GM21515 (cell line): Measurements from ENCODE around the gene FRMD3.

Experiments used
- ATAC-seq: cut with Tn5 transposase; IDR thresholded peaks from one replicate; pipeline ENCODE4 v1.9.1; 2021; ENCODE audit not compliant: unreplicated experiment

The FRMD3 gene

GRCh38 chr9:83290692-83291091 is 247.5 kb downstream of the FRMD3 start:
- no peak for ATAC-seq

GRCh38 chr9:83287021-83287420 is 251.2 kb downstream of the FRMD3 start:
- ATAC-seq = no peak

- ATAC-seq = no peak
Measured at GRCh38 chr9:83285445-83286225, 252.6 kb downstream of the FRMD3 start.

DNA sequence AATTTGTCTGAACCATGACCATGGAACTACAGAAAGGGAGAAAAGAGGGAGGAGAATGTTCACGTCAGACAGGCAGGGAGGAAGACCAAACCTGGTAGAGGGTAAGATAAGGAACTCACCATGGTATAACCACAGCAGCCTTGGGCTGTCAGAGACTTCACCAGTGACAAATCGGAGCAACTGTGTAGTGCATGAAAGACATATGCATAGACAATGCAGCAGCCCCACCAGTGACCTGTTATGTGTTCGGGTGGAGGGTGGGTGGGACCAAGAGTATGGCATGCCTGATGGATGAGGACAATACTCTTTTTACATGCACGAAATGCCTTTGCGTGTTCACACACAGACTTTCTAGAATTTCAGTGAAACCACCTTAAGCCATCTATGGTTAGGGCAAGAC is 253.5 kb downstream of the FRMD3 start:
- no peak for ATAC-seq

DNA sequence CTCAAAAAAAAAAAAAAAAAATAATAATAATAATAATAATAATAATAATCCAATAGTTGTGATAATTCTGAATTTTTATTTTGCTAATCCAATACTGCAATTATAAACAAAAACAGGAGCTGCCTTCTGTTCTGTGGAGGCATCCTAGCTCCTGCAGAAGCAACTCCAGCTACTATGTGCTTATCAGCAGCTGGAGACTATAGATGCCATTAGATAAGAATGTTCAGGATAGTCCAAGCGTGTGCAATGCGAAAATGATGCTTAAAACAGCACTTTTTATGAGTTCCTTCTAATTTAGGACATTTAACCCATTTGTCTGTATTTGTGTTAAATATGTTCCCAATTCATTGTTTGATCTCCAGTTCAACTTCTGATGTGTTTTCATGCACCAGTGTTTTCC is 254.7 kb downstream of the FRMD3 start:
- no peak for ATAC-seq

DNA sequence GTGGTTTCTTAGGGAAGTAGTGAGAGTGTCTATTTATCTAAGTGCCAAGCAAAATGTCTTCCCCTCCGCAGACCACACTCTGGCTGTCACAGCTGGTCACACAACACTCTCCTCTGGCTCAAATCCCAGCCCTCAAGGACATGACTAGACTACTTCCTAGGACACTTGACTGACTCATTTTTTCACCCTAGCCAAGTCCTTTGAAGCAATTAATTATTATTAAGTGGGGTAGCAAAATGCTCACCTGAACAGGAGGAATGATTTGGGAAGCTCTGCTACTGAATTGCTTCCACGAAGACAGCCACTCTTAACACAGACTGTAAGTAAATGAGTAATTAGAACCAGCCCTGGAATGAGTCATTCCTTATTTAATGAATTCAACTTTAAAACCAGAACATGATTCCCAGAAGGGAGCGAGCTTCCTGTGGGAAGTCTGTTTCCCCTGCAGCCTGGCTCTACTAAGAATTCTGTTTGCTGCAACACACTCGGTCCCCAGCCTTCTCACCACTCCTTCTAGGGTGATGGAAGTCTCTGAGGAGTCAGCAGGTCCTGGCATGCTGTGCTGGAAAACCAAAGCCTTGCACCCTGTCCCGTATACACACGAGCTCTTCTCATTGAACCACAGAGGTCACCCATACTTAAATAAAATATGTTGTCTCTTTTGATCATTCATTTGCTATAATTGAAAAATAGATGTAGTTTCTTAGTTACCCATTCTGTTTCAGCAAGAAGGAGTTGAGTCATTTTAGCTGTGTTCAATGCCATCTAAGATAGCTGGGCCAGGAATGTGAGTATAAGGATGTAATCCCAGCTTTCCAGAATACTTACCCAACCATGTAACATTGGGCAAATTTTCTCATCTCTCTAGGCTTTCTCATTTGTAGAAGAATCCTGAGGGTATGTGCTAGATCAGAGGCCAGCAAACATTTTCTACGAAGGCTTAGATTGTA is 256.6 kb downstream of the FRMD3 start:
- ATAC-seq = no peak

- ATAC-seq = no peak
Measured at GRCh38 chr9:83280790-83281189, 257.4 kb downstream of the FRMD3 start.

DNA sequence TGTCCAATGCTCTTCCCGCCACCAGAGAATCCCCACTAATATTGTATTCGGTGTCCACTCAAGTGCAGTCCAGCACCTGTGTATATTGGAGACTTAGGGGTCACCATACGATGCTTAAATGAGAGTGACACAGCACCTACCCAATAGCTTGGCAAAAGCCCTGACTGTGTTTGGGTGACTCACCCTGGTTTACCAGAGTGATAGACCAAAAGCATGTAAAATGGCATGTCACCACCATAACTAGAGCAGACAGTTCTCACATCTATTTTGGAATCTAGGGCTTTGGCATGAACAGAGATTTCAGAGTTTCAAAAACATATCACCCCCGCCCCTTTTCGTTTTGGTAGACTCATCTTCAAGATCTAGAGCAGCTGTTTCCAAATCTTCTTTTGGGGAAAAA is 257.9 kb downstream of the FRMD3 start:
- no peak for ATAC-seq

DNA sequence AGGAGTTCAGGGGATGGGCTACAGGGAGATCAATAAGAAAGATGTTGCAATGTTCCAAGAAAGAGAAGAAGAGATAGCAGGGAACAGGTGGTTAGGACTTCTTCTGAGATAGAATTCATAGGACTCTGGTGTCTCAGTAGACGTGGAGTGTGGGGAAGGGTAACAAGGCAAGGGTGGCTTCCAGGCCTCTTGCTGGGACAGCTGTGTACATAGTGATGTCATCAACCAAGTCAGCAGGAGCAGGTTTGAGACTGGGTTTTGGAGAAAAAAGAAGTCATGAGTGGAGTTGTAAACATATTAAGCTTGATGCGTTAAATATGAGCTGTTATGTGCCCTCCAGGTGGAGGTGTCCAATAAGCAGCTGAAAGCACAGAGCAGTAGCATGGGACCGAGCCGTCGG is 263.4 kb downstream of the FRMD3 start:
- ATAC-seq = no peak

DNA sequence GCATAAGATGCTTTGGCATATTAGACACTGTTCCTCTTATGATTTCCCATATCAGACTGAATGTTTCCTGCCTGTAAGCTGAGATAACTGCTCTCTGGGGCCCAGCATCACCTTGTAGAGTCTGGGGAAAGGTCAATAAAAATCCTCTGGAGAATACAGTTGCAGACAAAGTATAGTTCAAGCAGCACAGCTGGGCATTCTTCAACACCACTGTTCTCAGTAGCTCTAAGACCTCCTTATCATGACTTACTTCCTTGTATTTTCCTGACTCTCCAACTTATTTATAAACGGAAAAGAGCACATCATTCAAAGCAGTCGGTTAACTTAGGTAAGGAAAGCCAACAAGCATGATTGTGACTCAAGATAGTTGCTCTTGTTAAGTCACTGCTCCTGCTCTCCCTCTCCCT is 266.5 kb downstream of the FRMD3 start:
- ATAC-seq = no peak

DNA sequence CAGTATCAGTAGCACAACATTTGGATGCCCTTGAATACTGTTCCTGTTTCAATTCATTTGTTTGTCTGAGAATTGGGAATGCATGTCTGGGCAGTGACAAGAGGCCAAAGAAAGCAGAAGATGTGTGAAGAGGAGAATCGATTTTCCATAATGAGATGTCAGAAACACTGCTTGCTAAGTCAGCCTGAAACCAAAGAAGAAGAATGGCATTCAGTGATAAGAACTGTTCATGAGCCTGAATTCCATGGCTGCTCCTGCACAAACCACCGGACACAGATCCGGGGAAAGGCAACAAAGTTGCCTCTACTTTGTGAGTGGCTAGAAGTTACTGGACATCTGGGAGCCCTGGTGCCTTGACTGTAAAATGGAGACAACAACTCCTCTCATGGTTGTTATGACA is 268.1 kb downstream of the FRMD3 start:
- no peak for ATAC-seq

DNA sequence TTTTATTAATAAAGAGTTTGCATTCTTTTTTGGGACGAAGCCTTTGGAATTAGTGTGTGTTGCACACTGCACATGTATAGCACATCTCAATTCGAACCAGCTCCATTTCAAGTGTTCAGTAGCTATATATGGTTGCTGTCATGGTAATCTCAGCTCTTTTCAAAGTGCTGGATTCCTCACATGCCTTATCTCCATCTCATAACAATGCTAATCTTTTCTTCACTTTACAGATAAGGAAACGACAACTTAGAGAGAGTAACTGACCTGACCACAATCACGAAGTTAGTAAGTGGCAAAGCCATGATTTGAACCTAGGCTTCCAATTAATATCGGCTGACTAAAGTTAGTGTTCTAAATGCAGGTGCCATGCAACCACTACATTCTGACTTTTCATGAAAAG is 270.5 kb downstream of the FRMD3 start:
- ATAC-seq = no peak

DNA sequence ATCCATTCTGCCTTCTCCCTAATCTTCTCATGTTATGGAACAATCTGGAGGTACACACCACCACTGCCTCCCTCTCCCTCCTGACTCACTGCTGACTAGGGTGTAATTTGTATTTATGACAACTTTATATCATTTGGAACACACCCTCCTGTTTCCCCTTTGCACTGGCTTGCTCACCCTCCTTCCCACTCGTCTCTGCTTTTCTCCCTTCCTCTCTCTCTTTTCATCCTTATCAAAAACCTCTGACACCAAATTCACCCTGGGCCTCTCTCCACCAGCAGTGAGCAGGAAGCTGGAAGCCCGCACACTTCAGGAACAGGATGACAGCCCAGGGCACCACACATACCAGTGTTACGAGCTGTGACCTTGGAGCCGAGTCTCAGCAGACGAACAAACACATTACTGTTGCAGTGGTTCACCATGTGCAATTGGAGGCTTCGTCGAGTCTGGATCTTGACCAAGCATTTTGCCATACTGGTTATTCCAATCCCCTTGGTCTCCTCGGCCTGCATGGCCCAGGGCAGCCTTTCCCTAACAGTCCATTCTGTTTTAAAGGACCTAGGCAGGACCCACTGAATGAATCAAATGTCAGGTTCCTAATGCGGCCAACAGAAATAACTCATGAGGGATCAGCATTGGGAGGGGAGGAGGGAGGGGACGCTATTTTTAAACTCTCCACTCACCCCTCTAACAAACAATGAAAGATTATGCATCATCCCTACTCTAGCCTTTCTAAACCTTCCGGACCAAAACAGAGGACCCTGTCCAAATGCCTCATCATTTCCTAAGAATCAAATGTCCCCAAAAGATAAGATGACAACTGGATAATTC is 271.3 kb downstream of the FRMD3 start:
- no peak for ATAC-seq

DNA sequence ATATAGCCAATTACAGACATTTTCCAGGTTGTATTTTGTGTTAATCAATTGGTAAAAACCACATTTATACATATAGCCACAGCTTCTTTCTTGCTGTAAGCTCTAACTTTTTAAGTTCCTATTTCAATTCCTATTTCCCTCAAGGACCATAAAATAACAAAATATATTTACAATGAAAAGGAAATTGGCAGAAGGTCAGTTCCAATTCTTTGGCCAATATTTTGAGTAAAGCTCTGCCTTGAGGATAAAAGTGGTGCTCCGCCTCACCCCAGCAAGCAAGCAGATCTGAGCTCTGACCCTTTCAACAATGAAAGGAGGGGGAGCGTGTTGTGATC is 271.9 kb downstream of the FRMD3 start:
- ATAC-seq = no peak

- no peak for ATAC-seq
Measured at GRCh38 chr9:83264315-83264714, 273.9 kb downstream of the FRMD3 start.

GRCh38 chr9:83259558-83259957 is 278.6 kb downstream of the FRMD3 start:
- no peak for ATAC-seq

GRCh38 chr9:83257937-83258891 is 280.0 kb downstream of the FRMD3 start:
- no peak for ATAC-seq

GRCh38 chr9:83247732-83248131 is 290.5 kb downstream of the FRMD3 start:
- no peak for ATAC-seq

GRCh38 chr9:83245979-83246659 is 292.1 kb downstream of the FRMD3 start:
- no peak for ATAC-seq

DNA sequence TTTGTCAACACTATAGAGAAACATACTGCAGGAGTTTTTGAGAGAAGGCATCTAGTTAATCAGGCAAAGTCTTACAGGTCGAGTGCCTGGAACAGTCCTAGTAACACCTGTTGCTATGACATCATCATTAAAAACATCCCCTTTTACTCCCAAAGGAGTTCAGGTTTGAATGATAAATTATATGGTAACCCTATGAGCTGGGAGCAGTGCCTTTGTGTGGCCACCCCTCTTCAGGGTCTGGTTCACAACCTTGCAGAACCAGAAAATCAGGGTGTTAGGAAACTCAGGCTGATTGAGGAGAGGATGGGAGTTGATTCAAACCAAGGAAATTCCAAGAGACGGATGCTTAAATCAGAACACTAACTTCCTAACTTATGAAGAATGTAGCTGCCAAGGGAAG is 296.1 kb downstream of the FRMD3 start:
- no peak for ATAC-seq
